HG03280 (cell line): ENCODE measurements around the gene SVOP.
"Not testable (repeated sequence)": the region's sequence is repeated elsewhere in the genome, so short reads cannot be mapped to it uniquely, and the experiment has no call there.

Source experiments
- ATAC-seq: cut with Tn5 transposase; IDR thresholded peaks from one replicate; pipeline ENCODE4 v1.9.1; 2021; ENCODE audit warnings: mild to moderate bottlenecking, moderate library complexity; ENCODE audit not compliant: unreplicated experiment

The SVOP gene, protein sequence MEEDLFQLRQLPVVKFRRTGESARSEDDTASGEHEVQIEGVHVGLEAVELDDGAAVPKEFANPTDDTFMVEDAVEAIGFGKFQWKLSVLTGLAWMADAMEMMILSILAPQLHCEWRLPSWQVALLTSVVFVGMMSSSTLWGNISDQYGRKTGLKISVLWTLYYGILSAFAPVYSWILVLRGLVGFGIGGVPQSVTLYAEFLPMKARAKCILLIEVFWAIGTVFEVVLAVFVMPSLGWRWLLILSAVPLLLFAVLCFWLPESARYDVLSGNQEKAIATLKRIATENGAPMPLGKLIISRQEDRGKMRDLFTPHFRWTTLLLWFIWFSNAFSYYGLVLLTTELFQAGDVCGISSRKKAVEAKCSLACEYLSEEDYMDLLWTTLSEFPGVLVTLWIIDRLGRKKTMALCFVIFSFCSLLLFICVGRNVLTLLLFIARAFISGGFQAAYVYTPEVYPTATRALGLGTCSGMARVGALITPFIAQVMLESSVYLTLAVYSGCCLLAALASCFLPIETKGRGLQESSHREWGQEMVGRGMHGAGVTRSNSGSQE

DNA sequence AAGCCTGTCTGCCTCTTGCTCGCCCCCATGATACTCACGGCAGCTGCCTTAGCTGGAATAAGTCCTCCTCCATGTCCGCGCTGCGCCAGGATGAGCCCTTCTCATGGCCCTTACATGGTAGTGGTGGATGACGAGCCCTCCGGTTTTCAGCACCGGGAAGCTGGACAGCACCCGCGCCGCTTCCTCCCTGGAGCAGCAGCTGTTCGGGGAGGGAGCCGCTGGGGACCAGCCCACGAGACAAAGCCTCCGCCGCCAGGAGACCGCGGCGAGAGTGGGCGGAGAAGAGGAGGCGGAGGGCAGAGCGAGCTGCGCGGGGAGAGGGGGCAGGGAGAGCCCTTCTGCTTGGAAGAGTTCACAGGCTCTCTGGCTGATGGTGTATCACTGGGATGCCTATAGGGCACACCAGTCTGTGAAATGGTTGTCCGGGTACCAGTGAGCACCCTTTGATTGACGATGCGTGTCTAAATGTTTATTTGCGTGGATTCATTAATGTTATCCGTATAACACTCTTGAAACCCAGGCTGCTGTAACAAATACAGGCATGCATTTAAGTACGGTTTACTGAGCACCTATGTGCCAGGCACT is at the start of gene SVOP:
Gene SVOP, minus strand, starts transcription at position 273 of the 585 bp plus-strand sequence. Its CDS starts 200 bp downstream, at position 73.
- ATAC-seq = no peak

GRCh38 chr12:109069307-109070271 is 48.7 kb upstream of the SVOP start:
- ATAC-seq = no peak

- no peak for ATAC-seq
Measured at GRCh38 chr12:109065853-109066193, 45.0 kb upstream of the SVOP start.

- ATAC-seq = no peak
Measured at GRCh38 chr12:109065154-109065852, 44.4 kb upstream of the SVOP start.

DNA sequence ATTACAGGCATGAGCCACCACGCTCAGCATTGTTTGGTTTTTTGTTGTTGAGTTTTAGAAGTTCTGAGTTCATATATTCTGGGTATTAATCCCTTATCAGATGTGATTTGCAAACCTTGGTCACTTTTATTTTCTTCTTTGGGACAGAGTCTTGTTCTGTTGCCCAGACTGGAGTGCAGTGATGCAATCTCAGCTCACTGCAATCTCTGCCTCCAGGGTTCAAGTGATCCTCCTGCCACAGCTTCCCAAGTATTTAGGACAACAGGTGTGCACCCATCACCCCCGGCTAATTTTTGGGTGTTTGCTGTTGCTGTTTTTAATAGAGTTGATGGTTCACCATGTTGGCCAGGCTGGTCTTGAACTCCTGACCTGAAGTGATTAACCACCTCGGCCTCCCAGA is 43.3 kb upstream of the SVOP start:
- ATAC-seq = no peak

GRCh38 chr12:109058773-109059172 is 37.9 kb upstream of the SVOP start:
- ATAC-seq = no peak

- ATAC-seq = no peak
Measured at GRCh38 chr12:109057376-109057775, 36.5 kb upstream of the SVOP start.

GRCh38 chr12:109056891-109057290 is 36.0 kb upstream of the SVOP start:
- no peak for ATAC-seq

DNA sequence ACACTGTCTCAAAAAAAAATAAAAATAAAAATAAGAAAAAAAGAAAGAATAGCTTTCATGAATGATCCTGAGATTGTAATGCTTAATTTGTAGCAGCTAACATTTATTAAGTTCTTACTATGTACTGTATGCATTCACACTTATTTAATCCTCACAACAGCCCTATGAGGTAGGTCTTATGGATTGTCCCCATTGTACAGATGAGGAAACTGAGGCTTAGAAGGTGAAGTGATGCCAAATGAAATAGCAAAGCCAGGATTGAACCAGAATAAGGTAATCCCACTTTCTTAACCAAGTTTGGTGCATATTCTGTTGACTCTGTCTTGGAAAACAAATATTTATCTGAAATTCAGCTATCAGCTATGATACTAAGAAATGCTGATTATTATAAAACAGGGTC is 33.7 kb upstream of the SVOP start:
- ATAC-seq = no peak

- ATAC-seq = not testable (repeated sequence)
Measured at GRCh38 chr12:109054124-109054513, 33.3 kb upstream of the SVOP start.

DNA sequence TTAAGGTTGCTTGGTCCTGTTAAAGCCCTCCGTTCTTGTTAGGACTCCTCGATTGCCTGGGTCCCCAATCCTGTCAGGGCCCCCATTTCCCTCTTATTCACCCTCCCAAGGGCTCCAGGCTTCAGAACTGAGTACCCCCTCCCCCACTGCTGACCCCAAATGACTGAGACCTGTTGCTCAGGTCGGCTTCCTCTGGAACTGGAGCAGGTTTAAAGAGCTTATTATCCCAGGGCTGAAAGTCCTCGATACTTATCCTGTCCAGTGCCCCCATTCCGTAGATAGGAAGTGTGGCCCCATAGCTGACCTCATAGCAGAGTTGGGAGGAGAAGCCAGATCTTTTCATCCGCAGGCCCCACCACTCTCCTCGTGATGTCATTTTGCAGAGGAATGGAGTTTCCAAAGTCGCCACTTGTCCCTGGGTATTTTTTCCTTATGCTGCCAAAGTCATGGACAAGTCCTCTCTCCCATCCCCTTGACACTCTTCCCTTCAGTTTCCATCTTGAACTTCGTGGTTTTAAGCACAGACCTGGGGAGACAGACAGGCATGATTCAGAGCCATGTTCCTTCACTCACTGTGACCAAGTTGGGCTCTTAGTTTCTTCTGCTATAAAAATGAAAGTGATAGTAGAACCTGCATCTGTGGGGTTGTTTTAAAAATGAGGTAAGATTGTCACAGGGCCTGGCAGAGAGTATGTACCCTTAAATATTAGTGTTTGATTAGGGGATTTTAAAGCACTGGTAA is 32.7 kb upstream of the SVOP start:
- ATAC-seq = peak; percentile 46

GRCh38 chr12:109052414-109053323 is 31.8 kb upstream of the SVOP start, which contains the start of gene USP30:
USP30 (plus strand) TSS chr12:109052576; CDS start chr12:109052679, 103 bp downstream.
- peak; percentile 74 for ATAC-seq

DNA sequence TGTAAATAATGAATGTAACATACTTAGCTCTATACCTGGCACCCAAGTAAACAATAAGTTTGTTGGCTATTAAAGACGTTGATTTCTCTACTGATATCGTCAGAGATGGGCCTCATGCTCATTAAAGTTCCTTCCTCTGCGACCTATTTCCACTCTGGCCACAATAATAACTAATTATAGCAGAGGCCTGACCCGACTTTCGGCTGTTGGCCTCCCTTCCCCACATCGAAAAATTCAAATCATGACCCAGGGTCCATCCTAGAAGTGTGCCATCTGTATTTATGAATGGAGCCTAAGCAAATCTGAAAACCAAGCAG is 31.2 kb upstream of the SVOP start:
- no peak for ATAC-seq

- ATAC-seq = not testable (repeated sequence)
Measured at GRCh38 chr12:109049794-109050193, 28.9 kb upstream of the SVOP start.

GRCh38 chr12:109048706-109049105 is 27.8 kb upstream of the SVOP start:
- not testable (repeated sequence) for ATAC-seq

GRCh38 chr12:109047081-109047805 is 26.4 kb upstream of the SVOP start:
- no peak for ATAC-seq

GRCh38 chr12:109044241-109044640 is 23.4 kb upstream of the SVOP start:
- ATAC-seq = no peak

DNA sequence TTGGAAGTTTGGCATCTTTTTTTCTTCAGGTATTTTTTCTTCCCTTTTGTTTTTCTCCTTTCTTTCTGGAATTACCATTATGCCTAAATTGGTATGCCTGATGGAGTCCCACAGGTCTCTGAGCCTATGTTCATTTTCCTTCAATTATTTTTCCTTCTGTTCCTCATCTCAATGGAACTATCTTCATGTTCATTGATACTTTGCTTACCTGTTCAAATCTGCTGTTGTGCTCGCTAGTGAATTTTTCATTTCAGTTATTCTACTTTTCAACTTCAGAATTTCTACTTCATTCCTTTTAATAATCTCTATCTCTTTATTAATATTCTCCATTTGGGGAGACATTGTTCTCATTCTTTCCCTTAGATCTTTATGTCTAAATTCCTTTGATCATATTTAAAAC is 16.1 kb upstream of the SVOP start:
- ATAC-seq = no peak
